B cell (primary cell): ENCODE data around the gene FCER1G. TPM values are rescaled to one million over a fixed set of nuclear protein-coding genes. Genes with fewer than 3 reads are reported as not detected.

Source experiments
- ATAC-seq: fragments of 200-7000 bp; cut with Tn5 transposase; one replicate; pipeline ENCODE4 v1.10.0; 2021; ENCODE audit warnings: low read depth, mild to moderate bottlenecking, moderate number of reproducible peaks, moderate library complexity
- CTCF ChIA-PET: fragments of 350-600 bp; sonication (Branson Sonifier 250); formaldehyde crosslinking; loops from one replicate; lab custom pipeline; 2021; ENCODE audit warnings: antibody characterized with exemption, inconsistent platforms; lab: Charles Lee
- POLR2A ChIA-PET: fragments of 350-600 bp; sonication (Branson Sonifier 250); formaldehyde crosslinking; loops from one replicate; lab custom pipeline; 2021; ENCODE audit warnings: antibody characterized with exemption; lab: Charles Lee
- DNase-seq: peaks from one replicate; pipeline ENCODE4 v3.0.0; 2013
- H2AFZ ChIP-seq: 2 replicates; pipeline ENCODE4 v1.6.1; 2012; ENCODE audit warnings: mild to moderate bottlenecking, low read depth, low read length; ENCODE audit not compliant: insufficient read depth, poor library complexity, severe bottlenecking
- H3K27ac ChIP-seq, 2 donors: 1 replicate in 1 of 2; 2 replicates in 1 of 2; pipeline ENCODE4 v1.5.1; 2012 to 2013; ENCODE audit warnings: low read length in 2 of 2, mild to moderate bottlenecking in 2 of 2, moderate library complexity in 1 of 2
- H3K27me3 ChIP-seq, 4 experiments: fragments of 200-600 bp in 1 of 4; sonication (generic) in 1 of 4; replicated peaks in 1 of 4; 1 replicate in 2 of 4; 2 replicates in 2 of 4; pipeline versions ENCODE4 v1.6.1 to v1.7.0; 2013 to 2016; ENCODE audit warnings: low read length in 3 of 4, mild to moderate bottlenecking in 2 of 4, mixed read lengths in 1 of 4, moderate library complexity in 1 of 4; ENCODE audit not compliant: insufficient read depth in 4 of 4, control insufficient read depth in 3 of 4; ENCODE audit errors: control extremely low read depth in 1 of 4
- H3K36me3 ChIP-seq, 2 experiments: replicated peaks in 1 of 2; 1 replicate in 1 of 2; 2 replicates in 1 of 2; pipeline versions ENCODE4 v1.6.1 to v1.7.1; 2013; ENCODE audit warnings: low read length in 1 of 2; ENCODE audit not compliant: insufficient read depth in 2 of 2, control insufficient read depth in 1 of 2; ENCODE audit errors: control extremely low read depth in 1 of 2, extremely low read depth in 1 of 2
- H3K4me1 ChIP-seq, 2 donors: fragments of 200-600 bp in 1 of 2; sonication (generic) in 1 of 2; 1 replicate in 1 of 2; 2 replicates in 1 of 2; pipeline versions ENCODE4 v1.5.1 to v1.6.1; 2013 to 2017; ENCODE audit warnings: low read length in 2 of 2; ENCODE audit not compliant: control insufficient read depth in 2 of 2, insufficient read depth in 2 of 2
- H3K4me2 ChIP-seq: replicated peaks from 2 replicates; pipeline ENCODE3; 2012; ENCODE audit warnings: mild to moderate bottlenecking, low read depth, low read length; ENCODE audit not compliant: poor library complexity, severe bottlenecking
- H3K4me3 ChIP-seq, 5 experiments: fragments of 200-600 bp in 1 of 5; sonication (generic) in 1 of 5; 1 replicate in 3 of 5; 2 replicates in 2 of 5; pipeline versions ENCODE4 v1.5.1 to v1.7.0; 2011 to 2016; ENCODE audit warnings: low read length in 4 of 5, mild to moderate bottlenecking in 4 of 5, low read depth in 2 of 5, control low read depth in 1 of 5, moderate library complexity in 1 of 5; ENCODE audit not compliant: insufficient read depth in 1 of 5; ENCODE audit errors: control extremely low read depth in 1 of 5, extremely low read depth in 1 of 5
- H3K79me2 ChIP-seq: fragments of 200-600 bp; sonication (generic); one replicate; pipeline ENCODE4 v1.6.0; 2016; ENCODE audit warnings: low read length; ENCODE audit not compliant: control insufficient read depth, insufficient read depth
- H3K9ac ChIP-seq: fragments of 200-600 bp; sonication (generic); 2 replicates; pipeline ENCODE4 v1.6.1; 2017; ENCODE audit warnings: mild to moderate bottlenecking, low read length, moderate library complexity
- H3K9me3 ChIP-seq, 3 donors: one replicate each; pipeline versions ENCODE4 v1.6.1 to v1.7.1; 2013; ENCODE audit warnings: low read length in 2 of 3; ENCODE audit not compliant: control insufficient read depth in 2 of 3, insufficient read depth in 1 of 3; ENCODE audit errors: control extremely low read depth in 1 of 3
- H4K20me1 ChIP-seq: 2 replicates; pipeline ENCODE4 v1.6.0; 2012; ENCODE audit warnings: mild to moderate bottlenecking, low read length; ENCODE audit not compliant: insufficient read depth, control insufficient read depth, poor library complexity, severe bottlenecking
- H3K27ac Mint-ChIP-seq: one replicate; pipeline ENCODE4 v1.8.0; 2021; ENCODE audit warnings: mixed read lengths
- H3K27me3 Mint-ChIP-seq: one replicate; pipeline ENCODE4 v1.8.0; 2021; ENCODE audit warnings: mixed read lengths
- H3K4me1 Mint-ChIP-seq: one replicate; pipeline ENCODE4 v1.8.0; 2021; ENCODE audit warnings: mixed read lengths
- H3K4me3 Mint-ChIP-seq: one replicate; pipeline ENCODE4 v1.8.0; 2021; ENCODE audit warnings: mixed read lengths
- H3K9me3 Mint-ChIP-seq: one replicate; pipeline ENCODE4 v1.8.0; 2022; ENCODE audit warnings: mixed read lengths; ENCODE audit not compliant: insufficient read depth
- CTCF ChIP-seq: fragments of 200-600 bp; IDR thresholded peaks from one replicate; pipeline ENCODE4 v1.8.0; 2022; ENCODE audit warnings: antibody characterized with exemption, mild to moderate bottlenecking
- EZH2 ChIP-seq: IDR thresholded peaks from 2 replicates; pipeline ENCODE4 v1.6.1; 2012; ENCODE audit warnings: borderline replicate concordance, low read depth, mild to moderate bottlenecking, moderate library complexity, low read length; ENCODE audit not compliant: insufficient read depth, poor library complexity, severe bottlenecking
- WGBS: methylation state at CpG from one replicate; pipeline ENCODE4 v1.1.5; 2013; ENCODE audit warnings: missing lambda C conversion rate; ENCODE audit not compliant: insufficient coverage; 5-methylcytosine and 5-hydroxymethylcytosine counted together
- intact Hi-C: fragments of 100-400 bp; cut with micrococcal nuclease; formaldehyde crosslinking; loops from one replicate; pipeline ENCODE4 v1.10.0; 2022
- polyA plus RNA-seq: library from polyadenylated mRNA; depleted of rRNA; stranded (reverse); fragments of >200 nt; gene quantifications from 2 replicates; pipeline ENCODE4 v1.2.3, GENCODE V29; 2012
- total RNA-seq, 2 donors: library from RNA; stranded (reverse); fragments of 120-200 nt in 1 of 2; gene quantifications; 1 replicate in 1 of 2; 2 replicates in 1 of 2; pipeline versions ENCODE4 v1.2.3 to v1.2.4, GENCODE V29; 2013 to 2022

FCER1G gene
- total and polyA plus RNA-seq, 2 donors (not counting 1 experiment from before 2014, with no cell fraction given): 0.76 to 13.6 TPM

DNA sequence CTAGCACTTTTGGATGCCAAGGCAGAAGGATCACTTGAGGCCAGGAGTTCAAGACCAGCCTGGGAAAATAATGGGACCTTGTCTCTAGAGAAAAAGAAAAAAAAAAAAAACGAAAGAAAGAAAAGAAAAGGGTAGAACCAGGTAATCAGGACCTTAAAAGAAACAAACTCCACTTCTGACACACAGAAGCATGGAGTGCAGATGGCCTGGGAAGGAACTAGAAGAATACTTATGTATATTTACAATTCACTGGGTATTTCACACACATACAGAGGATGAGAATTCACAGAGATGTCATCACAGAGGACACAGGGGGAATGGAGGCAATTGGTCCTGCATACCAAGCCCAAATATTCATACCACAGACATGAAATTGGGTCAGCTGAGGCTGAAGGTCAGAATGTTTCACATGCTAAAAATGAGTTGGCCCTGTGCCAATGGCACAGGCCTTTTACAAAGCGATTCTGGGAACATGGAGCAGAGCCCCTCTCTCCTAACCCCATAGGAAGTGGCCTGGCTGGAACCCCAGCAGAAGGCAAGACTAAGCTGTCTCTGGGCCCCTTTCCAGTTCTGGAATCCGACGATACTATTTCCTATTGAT, 42.2 kb upstream of the FCER1G start:
- no peak for DNase-seq
- Histone ChIP-seq H3K27ac (no peak overlapping the region), H3K27me3 (no peaks in the 10 kb centered on the region), H3K9ac (no peak overlapping the region), H3K36me3 (peaks cover 3 to 66% of the 10 kb centered on the region in 2 experiments), H3K4me2 (no peak overlapping the region), H3K4me3 (no peak overlapping the region), H2AFZ (no peak overlapping the region), H3K9me3 (no peaks in the 10 kb centered on the region), H3K4me1 (peaks cover 20 to 26% of the 10 kb centered on the region in 2 donors), H3K79me2 (peaks cover 33% of the 10 kb centered on the region), H4K20me1 (peaks cover 14% of the 10 kb centered on the region)
- no peaks in the 10 kb centered on the region for H3K9me3 Mint-ChIP-seq
- ChIA-PET POLR2A (no interaction called here), CTCF (no interaction called here)
- H3K27ac Mint-ChIP-seq: no peak overlapping the region
- 100% methylated on average over 1 of the region's 4 CpGs for WGBS
- no peaks in the 10 kb centered on the region for H3K27me3 Mint-ChIP-seq
- H3K4me3 Mint-ChIP-seq: no peak overlapping the region
- TF ChIP-seq EZH2: no peak
- TF ChIP-seq CTCF: no peak
- ATAC-seq: no peak
- peaks cover 45% of the 10 kb centered on the region for H3K4me1 Mint-ChIP-seq
- intact Hi-C loops: no loop called here

GRCh38 chr1:161173711-161174110, 41.4 kb upstream of the FCER1G start:
- H3K9me3 ChIP-seq: no peaks in the 10 kb centered on the region
- H3K9me3 Mint-ChIP-seq: no peaks in the 10 kb centered on the region
- H3K4me2 ChIP-seq: no peak overlapping the region
- H3K27me3 ChIP-seq: no peaks in the 10 kb centered on the region
- POLR2A ChIA-PET: no interaction called here
- intact Hi-C loops: no loop called here
- H3K4me3 Mint-ChIP-seq: no peak overlapping the region
- TF ChIP-seq CTCF: no peak
- no peak for TF ChIP-seq EZH2
- H2AFZ ChIP-seq: no peak overlapping the region
- H3K27me3 Mint-ChIP-seq: no peaks in the 10 kb centered on the region
- 97% methylated on average over 9 of the region's 11 CpGs for WGBS
- H3K27ac Mint-ChIP-seq: peak overlapping the region; percentile 10
- no peak overlapping the region for H3K9ac ChIP-seq
- no peak overlapping the region for H3K4me3 ChIP-seq
- DNase-seq (no peak), ATAC-seq (no peak)
- CTCF ChIA-PET: no interaction called here
- H3K4me1 ChIP-seq: peaks cover 25 to 32% of the 10 kb centered on the region in 2 donors
- peaks cover 33% of the 10 kb centered on the region for H3K79me2 ChIP-seq
- H3K27ac ChIP-seq: no peak overlapping the region
- peaks cover 46% of the 10 kb centered on the region for H3K4me1 Mint-ChIP-seq
- H3K36me3 ChIP-seq: peaks cover 3 to 66% of the 10 kb centered on the region in 2 experiments
- H4K20me1 ChIP-seq: peaks cover 14% of the 10 kb centered on the region
